UCSD-AML1 (cell line): Measurements from ENCODE around the gene CCDC167.
A peak's percentile ranks its signal among the peaks of the same experiment; 100 is the strongest.

Experiments
- DNase-seq: peaks from one replicate; lab custom pipeline; 2025; ENCODE audit not compliant: unreplicated experiment; lab: John Stamatoyannopoulos, UW

CCDC167 gene

GRCh38 chr6:37491171-37491829 is 8.4 kb downstream of the CCDC167 start:
- no peak for DNase-seq

GRCh38 chr6:37490536-37491170 is 9.0 kb downstream of the CCDC167 start:
- no peak for DNase-seq

- DNase-seq = no peak
These were observed 9.9 kb downstream of the CCDC167 start for GRCh38 chr6:37489697-37490336.

- no peak for DNase-seq
These were observed 11.2 kb downstream of the CCDC167 start for GRCh38 chr6:37488476-37488875.

- no peak for DNase-seq
These were observed 11.9 kb downstream of the CCDC167 start for GRCh38 chr6:37487591-37488380.

- DNase-seq = no peak
These were observed 13.4 kb downstream of the CCDC167 start for GRCh38 chr6:37486121-37486839.

GRCh38 chr6:37485291-37485702 is 14.4 kb downstream of the CCDC167 start:
- no peak for DNase-seq

- DNase-seq = no peak
These were observed 14.9 kb downstream of the CCDC167 start for GRCh38 chr6:37484786-37485170.

- peak; percentile 64 for DNase-seq
These were observed 15.5 kb downstream of the CCDC167 start for GRCh38 chr6:37483917-37484785.

- no peak for DNase-seq
These were observed 16.3 kb downstream of the CCDC167 start for GRCh38 chr6:37483252-37483901.

GRCh38 chr6:37482606-37483251 is 17.0 kb downstream of the CCDC167 start:
- DNase-seq = no peak

- no peak for DNase-seq
These were observed 17.7 kb downstream of the CCDC167 start for GRCh38 chr6:37481711-37482605.

- DNase-seq = no peak
These were observed 18.6 kb downstream of the CCDC167 start for GRCh38 chr6:37480951-37481534.

- DNase-seq = no peak
These were observed 19.5 kb downstream of the CCDC167 start for GRCh38 chr6:37480118-37480736.

GRCh38 chr6:37479266-37479854 is 20.3 kb downstream of the CCDC167 start:
- DNase-seq = no peak

- no peak for DNase-seq
These were observed 20.9 kb downstream of the CCDC167 start for GRCh38 chr6:37478827-37479226.
